Motor neuron (in vitro differentiated cells): ENCODE measurements around the gene IRX1. TPM values are rescaled to one million over a fixed set of nuclear protein-coding genes. Genes with fewer than 3 reads are reported as not detected.

Experiments used
- ATAC-seq, 8 experiments: fragments of 200-7000 bp; cut with Tn5 transposase; replicated peaks in 6 of 8; 2 replicates each; pipeline ENCODE4 v1.8.0; 2021; ENCODE audit warnings: mild to moderate bottlenecking in 8 of 8, moderate library complexity in 8 of 8
- H3K27ac ChIP-seq, 2 donors: fragments of 250-450 bp; sonication (Bioruptor Pico); 2 replicates each; pipeline ENCODE4 v1.9.0; 2021; ENCODE audit warnings: antibody characterized with exemption in 2 of 2, mild to moderate bottlenecking in 2 of 2, moderate library complexity in 1 of 2
- H3K4me1 ChIP-seq, 2 donors: fragments of 250-450 bp; sonication (Bioruptor Pico); replicated peaks in 1 of 2; 2 replicates each; pipeline ENCODE4 v1.6.1; 2021; ENCODE audit warnings: antibody characterized with exemption in 2 of 2, mild to moderate bottlenecking in 2 of 2, moderate library complexity in 1 of 2
- H3K4me3 ChIP-seq, 5 donors: fragments of 250-450 bp; sonication (Bioruptor Pico); 2 replicates each; pipeline ENCODE4 v1.9.0; 2021; ENCODE audit warnings: antibody characterized with exemption in 5 of 5, mild to moderate bottlenecking in 5 of 5, moderate library complexity in 4 of 5
- WGBS, 10 experiments: fragments of 450-650 bp; shearing (Covaris generic); methylation state at CpG; one replicate each; pipeline ENCODE4 v1.0.0; 2022; 5-methylcytosine and 5-hydroxymethylcytosine counted together
- in situ Hi-C, 9 experiments: fragments of 400-800 bp; cut with MboI; loops; one replicate each; pipeline ENCODE4 v1.15.0; 2021; ENCODE audit warnings: low sequenced_read_pairs in 9 of 9, low pct_unique_long_range_greater_than_20kb in 2 of 9; ENCODE audit not compliant: unreplicated experiment in 9 of 9
- total RNA-seq, 8 experiments: library from RNA; unstranded; fragments of 300-600 nt; gene quantifications; 2 replicates each; pipeline versions ENCODE4 v1.2.3 to v1.2.4, GENCODE V29; 2022

Gene IRX1
- total RNA-seq = 10 to 100 TPM in 2 of 8 experiments, 1 to 10 TPM in 4, under 1 TPM in 2; 0.18 to 21.0 (median 8.2) TPM

DNA sequence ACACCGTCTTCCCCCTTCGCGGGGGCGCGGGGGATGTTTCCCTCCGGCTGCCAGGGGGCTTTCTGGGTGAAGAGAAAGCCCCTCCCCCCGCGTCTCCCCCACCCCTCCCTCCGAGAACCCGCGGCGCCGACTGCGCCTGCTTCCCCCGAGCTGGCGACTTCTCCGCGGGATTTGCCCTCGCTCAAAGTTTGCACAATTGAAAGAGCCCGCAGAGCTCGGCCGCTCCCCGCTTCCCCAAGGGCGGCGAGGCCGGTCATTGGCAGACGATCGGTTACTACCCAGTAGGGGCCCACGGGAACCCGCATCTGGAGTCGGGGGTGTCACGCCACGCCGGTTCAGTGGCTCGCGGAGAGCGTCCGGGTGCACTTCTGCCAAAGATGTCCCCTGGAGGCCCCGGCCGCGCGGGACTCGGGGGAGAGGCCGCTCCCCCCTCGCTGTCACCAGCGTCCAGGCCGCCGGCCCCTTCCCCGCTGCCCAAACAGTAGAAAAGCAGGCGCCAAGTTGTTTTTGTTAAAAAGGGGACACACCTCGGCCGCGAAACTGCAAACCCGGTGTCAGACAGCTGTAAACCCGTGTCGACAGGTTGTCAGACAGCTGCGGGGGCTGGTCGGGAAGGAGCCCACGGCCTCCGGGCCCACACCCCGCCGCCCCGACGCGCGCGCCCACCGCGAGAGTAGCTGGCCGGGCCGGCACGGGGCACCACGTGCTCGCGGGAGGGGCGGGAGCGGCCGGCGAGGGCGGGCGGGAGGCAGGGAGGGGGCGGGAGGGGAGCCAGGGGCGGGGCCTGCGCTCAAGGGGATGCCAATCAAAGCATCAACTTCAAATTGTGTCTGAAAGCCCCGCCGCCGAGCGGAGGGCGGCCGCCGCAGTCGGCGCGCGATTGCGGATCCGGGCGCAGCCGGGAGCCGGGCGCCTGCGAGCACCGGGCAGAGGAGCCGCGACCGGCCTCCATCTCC, at the start of gene IRX1:
IRX1 (plus strand) TSS at position 827 of the 956 bp plus-strand sequence. CDS start 274 bp downstream, outside the sequence.
- 0% methylated on average over 1 to 4 of the region's 106 CpGs; no CpG with 5 or more reads in 8 of the 10 experiments for WGBS, 10 experiments
- peaks cover 0 to 10% of the 10 kb centered on the region in 2 donors for H3K4me1 ChIP-seq
- H3K27ac ChIP-seq = no peak within 1 kb of the TSS
- in situ Hi-C loops = no loop called here
- peak within 1 kb of the TSS in 4 of 5 donors; percentile 42 to 73 (median 56) for H3K4me3 ChIP-seq
- ATAC-seq = peak in 7 of 8 experiments; percentile 20 to 73 (median 61)

DNA sequence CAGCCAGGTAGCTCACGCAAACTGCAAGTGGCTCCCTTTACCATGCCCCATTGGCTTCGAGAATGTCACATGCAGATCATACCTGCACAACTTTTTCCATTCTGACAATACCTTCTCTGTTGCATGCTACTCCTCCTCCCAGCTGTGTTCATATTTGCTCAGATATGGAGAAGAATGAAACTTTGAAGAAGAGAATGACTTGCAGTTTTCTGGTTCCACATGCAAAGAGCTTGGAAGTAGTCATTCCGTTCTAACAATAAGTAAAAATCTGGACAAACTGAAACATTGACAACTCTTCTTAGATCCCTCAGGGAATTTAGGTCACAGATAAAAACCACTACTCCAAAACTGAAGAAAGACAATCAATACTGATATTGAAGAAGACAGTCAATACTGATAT, 49.6 kb upstream of the IRX1 start:
- H3K27ac ChIP-seq = no peak overlapping the region
- no peak overlapping the region for H3K4me3 ChIP-seq
- WGBS, 10 experiments = 13 to 100% (median 80%) methylated on average over 1 to 3 of the region's 3 CpGs; no CpG with 5 or more reads in 2 of the 10 experiments
- no peaks in the 10 kb centered on the region for H3K4me1 ChIP-seq
- in situ Hi-C loops = no loop called here
- no peak for ATAC-seq

- no peak overlapping the region for H3K4me3 ChIP-seq
- no peak for ATAC-seq
- no peak overlapping the region for H3K27ac ChIP-seq
- no peaks in the 10 kb centered on the region for H3K4me1 ChIP-seq
- 0 to 100% (median 19%) methylated on average over 1 to 2 of the region's 2 CpGs; no CpG with 5 or more reads in 2 of the 10 experiments for WGBS, 10 experiments
- in situ Hi-C loops = no loop called here
These were observed 31.5 kb upstream of the IRX1 start for GRCh38 chr5:3564116-3564515.

DNA sequence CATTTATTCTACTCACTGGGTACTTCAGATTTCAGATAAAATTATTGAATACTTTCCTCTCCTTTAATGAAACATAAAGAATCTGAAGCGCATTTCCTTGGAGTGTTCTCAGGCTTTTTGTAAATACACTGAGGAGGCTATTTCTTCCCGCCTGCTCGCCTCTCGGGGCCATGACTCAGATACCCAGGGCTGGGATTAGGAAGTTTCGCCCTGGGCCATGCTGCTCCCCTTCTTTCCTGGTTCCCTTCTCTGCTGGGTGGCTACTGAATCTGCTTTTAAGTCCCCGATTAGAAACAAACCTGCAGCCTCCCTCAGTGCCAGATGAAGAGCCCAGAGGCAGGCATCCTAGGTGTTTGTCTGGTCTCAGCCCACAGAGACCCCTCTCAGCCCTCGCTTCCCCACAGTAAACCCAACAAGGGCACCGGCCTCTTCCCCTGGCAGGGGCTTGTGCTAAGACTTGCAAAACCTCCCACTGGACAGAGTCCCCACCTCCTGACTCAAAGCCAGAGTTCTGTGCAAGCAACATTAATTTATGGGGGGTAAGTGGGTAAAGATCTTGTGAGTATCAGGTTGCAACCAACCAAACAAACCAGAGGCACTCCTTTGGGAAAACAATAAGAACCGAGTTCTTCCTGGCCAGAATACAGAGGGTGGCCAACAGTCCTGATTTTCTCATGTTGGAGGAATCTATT, 30.7 kb upstream of the IRX1 start:
- ATAC-seq = no peak
- WGBS, 10 experiments = 20 to 92% (median 80%) methylated on average over 1 to 8 of the region's 9 CpGs; no CpG with 5 or more reads in 3 of the 10 experiments
- no peak overlapping the region for H3K27ac ChIP-seq

GRCh38 chr5:3584724-3585531, 10.7 kb upstream of the IRX1 start:
- in situ Hi-C loops = no loop called here
- peak in 3 of 8 experiments; percentile 39 to 77 (median 73) for ATAC-seq
- WGBS, 10 experiments = 21 to 88% (median 50%) methylated on average over 1 to 4 of the region's 5 CpGs; no CpG with 5 or more reads in 5 of the 10 experiments
- no peak overlapping the region for H3K4me3 ChIP-seq
- no peaks in the 10 kb centered on the region for H3K4me1 ChIP-seq
- no peak overlapping the region for H3K27ac ChIP-seq

More for the DNA sequence above, 30.7 kb upstream of the IRX1 start:
- Histone ChIP-seq H3K4me1 (no peaks in the 10 kb centered on the region), H3K4me3 (no peak overlapping the region)
- in situ Hi-C loops = no loop called here

GRCh38 chr5:3590161-3590966, 5.3 kb upstream of the IRX1 start:
- peak in 1 of 8 experiments; percentile 12 for ATAC-seq
- Histone ChIP-seq H3K27ac (no peak overlapping the region), H3K4me3 (no peak overlapping the region), H3K4me1 (peaks cover 0 to 3% of the 10 kb centered on the region in 2 donors)
- in situ Hi-C loops = no loop called here
- 17 to 94% (median 50%) methylated on average over 1 to 16 of the region's 51 CpGs; no CpG with 5 or more reads in 1 of the 10 experiments for WGBS, 10 experiments

GRCh38 chr5:3590967-3591900, 4.4 kb upstream of the IRX1 start:
- Histone ChIP-seq H3K27ac (no peak overlapping the region), H3K4me1 (peaks cover 0 to 3% of the 10 kb centered on the region in 2 donors), H3K4me3 (no peak overlapping the region)
- in situ Hi-C loops = no loop called here
- peak in 1 of 8 experiments; percentile 16 for ATAC-seq
- WGBS, 10 experiments = 9 to 87% (median 35%) methylated on average over 2 to 42 of the region's 79 CpGs; no CpG with 5 or more reads in 4 of the 10 experiments

DNA sequence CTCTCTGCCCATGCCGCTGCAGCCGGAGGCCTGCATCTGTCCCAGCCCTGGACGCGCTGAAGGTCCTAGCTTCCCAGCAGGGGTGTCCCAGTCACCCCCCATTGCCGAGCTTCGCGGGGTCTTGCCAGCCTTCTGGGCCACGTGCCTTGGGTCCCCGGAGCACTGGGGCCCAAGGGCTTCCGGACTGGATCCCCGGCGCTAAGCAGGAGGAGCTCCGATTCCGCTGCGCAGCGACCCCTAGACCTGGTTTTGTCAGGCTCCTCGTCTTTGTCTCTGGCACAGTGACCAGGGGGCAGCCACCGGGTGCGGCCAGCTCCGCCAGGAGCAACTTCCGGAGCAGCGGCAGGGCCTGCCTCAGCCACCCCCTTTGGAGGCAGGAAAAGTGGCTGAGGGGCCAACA, 3.3 kb upstream of the IRX1 start:
- Histone ChIP-seq H3K27ac (no peak overlapping the region), H3K4me3 (no peak overlapping the region), H3K4me1 (peaks cover 0 to 3% of the 10 kb centered on the region in 2 donors)
- WGBS, 10 experiments = 50 to 83% (median 60%) methylated on average over 1 to 11 of the region's 22 CpGs; no CpG with 5 or more reads in 5 of the 10 experiments
- ATAC-seq = no peak
- in situ Hi-C loops = no loop called here

GRCh38 chr5:3593771-3594509, 1.7 kb upstream of the IRX1 start:
- 0 to 47% (median 9%) methylated on average over 2 to 13 of the region's 28 CpGs; no CpG with 5 or more reads in 2 of the 10 experiments for WGBS, 10 experiments
- in situ Hi-C loops = no loop called here
- Histone ChIP-seq H3K4me3 (peak overlapping the region in 4 of 5 donors; percentile 42 to 73 (median 56)), H3K4me1 (peaks cover 0 to 10% of the 10 kb centered on the region in 2 donors), H3K27ac (no peak overlapping the region)
- peak in 2 of 8 experiments; percentile 1 to 2 for ATAC-seq

DNA sequence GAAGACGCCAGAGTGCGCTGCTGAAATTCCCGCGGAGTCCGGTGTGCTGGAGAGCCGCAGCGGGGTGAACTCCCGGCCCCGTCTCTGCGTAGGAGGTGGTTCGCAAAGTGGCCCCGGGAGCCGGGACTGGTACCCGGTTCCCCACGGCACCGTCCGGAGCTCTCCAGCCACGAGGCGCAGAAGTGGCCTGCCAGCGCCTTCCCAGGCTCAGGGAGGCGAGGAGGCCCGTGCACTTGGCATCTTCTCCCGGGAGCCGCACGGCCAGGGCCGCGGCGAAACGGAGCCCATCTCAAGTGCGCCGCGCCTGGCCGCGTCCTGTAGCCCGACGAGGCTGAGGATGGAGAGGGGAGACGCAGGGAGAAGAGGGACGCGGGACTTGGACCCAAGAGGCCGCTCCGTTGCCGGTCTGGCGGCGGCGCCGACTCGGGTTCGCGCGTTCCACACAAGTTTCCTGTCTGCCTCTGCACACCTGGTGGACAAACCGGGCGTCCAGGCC, 1.1 kb upstream of the IRX1 start:
- in situ Hi-C loops = no loop called here
- ATAC-seq = peak in 6 of 8 experiments; percentile 9 to 57 (median 48)
- 0 to 96% (median 16%) methylated on average over 2 to 12 of the region's 52 CpGs; no CpG with 5 or more reads in 7 of the 10 experiments for WGBS, 10 experiments
- H3K4me3 ChIP-seq = peak overlapping the region in 4 of 5 donors; percentile 42 to 73 (median 56)
- H3K4me1 ChIP-seq = peaks cover 0 to 10% of the 10 kb centered on the region in 2 donors
- H3K27ac ChIP-seq = no peak overlapping the region
